AG04450 (cell line): ENCODE measurements around the gene STKLD1. TPM values are rescaled to one million over a fixed set of nuclear protein-coding genes. Genes with fewer than 3 reads are reported as not detected.

Source experiments
- CTCF ChIA-PET: fragments of 300-600, 350-600 bp; formaldehyde crosslinking; extraction: SDS; loops from one replicate; lab custom pipeline; 2022; ENCODE audit warnings: antibody characterized with exemption, inconsistent platforms; lab: Charles Lee
- POLR2A ChIA-PET: fragments of 350-600 bp; formaldehyde crosslinking; extraction: SDS; loops from one replicate; lab custom pipeline; 2021; ENCODE audit warnings: antibody characterized with exemption, inconsistent platforms; lab: Yijun Ruan, JAX
- DNase-seq: peaks from one replicate; pipeline ENCODE4 v3.0.0-alpha.2; 2011; ENCODE audit warnings: low read depth, low spot score
- H3K27ac ChIP-seq: one replicate; pipeline ENCODE4 v1.5.1; 2012; ENCODE audit warnings: low read depth, low read length, control low read depth
- H3K27me3 ChIP-seq: one replicate; pipeline ENCODE4 v1.6.0; 2012; ENCODE audit warnings: low read length; ENCODE audit not compliant: control insufficient read depth, insufficient read depth
- H3K4me3 ChIP-seq: 2 replicates; pipeline ENCODE4 v1.5.1; 2011; ENCODE audit warnings: mild to moderate bottlenecking, low read depth, low read length, control low read depth
- H3K9me3 ChIP-seq: 2 replicates; pipeline ENCODE4 v1.5.1; 2012; ENCODE audit warnings: low read length; ENCODE audit not compliant: control insufficient read depth, insufficient read depth
- CTCF ChIP-seq: IDR thresholded peaks from 2 replicates; pipeline ENCODE4 v1.5.1; 2011; ENCODE audit warnings: low read depth, low read length, control low read depth, inconsistent platforms
- polyA plus RNA-seq: library from polyadenylated mRNA; depleted of rRNA; stranded (reverse); fragments of >200 nt; gene quantifications from 2 replicates; pipeline ENCODE4 v1.2.3, GENCODE V29; 2011

The STKLD1 gene
- polyA plus RNA-seq, 1 experiment = 0.95 TPM

- no peak for TF ChIP-seq CTCF
- Histone ChIP-seq H3K9me3 (no peaks in the 10 kb centered on the region), H3K4me3 (no peak overlapping the region), H3K27me3 (peaks cover 12% of the 10 kb centered on the region), H3K27ac (no peak overlapping the region)
- POLR2A ChIA-PET = no interaction called here
- CTCF ChIA-PET = no interaction called here
- DNase-seq = no peak
Measured at GRCh38 chr9:133393399-133393798, 17.2 kb downstream of the STKLD1 start.

GRCh38 chr9:133394687-133395271 is 18.6 kb downstream of the STKLD1 start:
- TF ChIP-seq CTCF = no peak
- DNase-seq = no peak
- H3K27ac ChIP-seq = no peak overlapping the region
- ChIA-PET CTCF (interaction anchor here (1.2 to 1.7 kb wide), 2 partner anchors 18 to 90 kb away, joined by 3 to 4 read pairs; no protein-coding TSS in a partner anchor), POLR2A (no interaction called here)
- no peaks in the 10 kb centered on the region for H3K9me3 ChIP-seq
- no peak overlapping the region for H3K4me3 ChIP-seq
- H3K27me3 ChIP-seq = peaks cover 9% of the 10 kb centered on the region

- POLR2A ChIA-PET = no interaction called here
- DNase-seq = no peak
- H3K4me3 ChIP-seq = no peak overlapping the region
- TF ChIP-seq CTCF = peak; percentile 44
- H3K27me3 ChIP-seq = peaks cover 9% of the 10 kb centered on the region
- H3K9me3 ChIP-seq = no peaks in the 10 kb centered on the region
- no peak overlapping the region for H3K27ac ChIP-seq
- CTCF ChIA-PET = interaction anchor here (1.2 kb wide), 1 partner anchor 90 kb away, joined by 4 read pairs; no protein-coding TSS in a partner anchor
Measured at GRCh38 chr9:133396952-133397351, 20.8 kb downstream of the STKLD1 start.

GRCh38 chr9:133397370-133397769 is 21.2 kb downstream of the STKLD1 start:
- no peak for DNase-seq
- CTCF ChIA-PET = interaction anchor here (1.2 kb wide), 1 partner anchor 89 kb away, joined by 4 read pairs; no protein-coding TSS in a partner anchor
- POLR2A ChIA-PET = no interaction called here
- peaks cover 9% of the 10 kb centered on the region for H3K27me3 ChIP-seq
- no peaks in the 10 kb centered on the region for H3K9me3 ChIP-seq
- no peak for TF ChIP-seq CTCF
- no peak overlapping the region for H3K27ac ChIP-seq
- H3K4me3 ChIP-seq = no peak overlapping the region

GRCh38 chr9:133397895-133398294 is 21.7 kb downstream of the STKLD1 start:
- ChIA-PET POLR2A (no interaction called here), CTCF (no interaction called here)
- TF ChIP-seq CTCF = no peak
- no peak for DNase-seq
- no peak overlapping the region for H3K27ac ChIP-seq
- H3K27me3 ChIP-seq = peaks cover 9% of the 10 kb centered on the region
- no peak overlapping the region for H3K4me3 ChIP-seq
- no peaks in the 10 kb centered on the region for H3K9me3 ChIP-seq
